Smooth muscle cell (in vitro differentiated cells): Measurements from ENCODE around the gene NFE2. TPM values are rescaled to one million over a fixed set of nuclear protein-coding genes. Genes with fewer than 3 reads are reported as not detected.
"Not testable (repeated sequence)": the region's sequence is repeated elsewhere in the genome, so short reads cannot be mapped to it uniquely, and the experiment has no call there.

ENCODE experiments used
- DNase-seq: peaks from one replicate; lab custom pipeline; 2025; ENCODE audit not compliant: unreplicated experiment; lab: John Stamatoyannopoulos, UW
- H2AFZ ChIP-seq: fragments of 200-600 bp; sonication (generic); 2 replicates; pipeline ENCODE4 v1.6.0; 2016; ENCODE audit warnings: antibody characterized with exemption, low read depth, mild to moderate bottlenecking
- H3F3A ChIP-seq: fragments of 200-600 bp; sonication (generic); 2 replicates; pipeline ENCODE4 v1.6.0; 2017; ENCODE audit warnings: antibody characterized with exemption, low read depth
- H3K27ac ChIP-seq: fragments of 200-600 bp; sonication (generic); 2 replicates; pipeline ENCODE4 v1.5.1; 2016; ENCODE audit warnings: low read depth, mild to moderate bottlenecking
- H3K27me3 ChIP-seq: fragments of 200-600 bp; sonication (generic); 2 replicates; pipeline ENCODE4 v1.6.1; 2016; ENCODE audit warnings: low read depth, mild to moderate bottlenecking
- H3K36me3 ChIP-seq: fragments of 200-600 bp; sonication (generic); 2 replicates; pipeline ENCODE4 v1.5.1; 2016; ENCODE audit warnings: low read depth
- H3K4me1 ChIP-seq: fragments of 200-600 bp; sonication (generic); 2 replicates; pipeline ENCODE4 v1.5.1; 2016; ENCODE audit warnings: low read depth
- H3K4me2 ChIP-seq: fragments of 200-600 bp; sonication (generic); 2 replicates; pipeline ENCODE4 v1.6.0; 2016; ENCODE audit warnings: mild to moderate bottlenecking
- H3K4me3 ChIP-seq: fragments of 200-600 bp; sonication (generic); 2 replicates; pipeline ENCODE4 v1.5.1; 2016; ENCODE audit warnings: mild to moderate bottlenecking
- H3K79me2 ChIP-seq: fragments of 200-600 bp; sonication (generic); 2 replicates; pipeline ENCODE4 v1.6.0; 2016; ENCODE audit warnings: low read depth, mild to moderate bottlenecking
- H3K9ac ChIP-seq: fragments of 200-600 bp; sonication (generic); 2 replicates; pipeline ENCODE4 v1.6.0; 2016; ENCODE audit warnings: low read depth
- H3K9me3 ChIP-seq: fragments of 200-600 bp; sonication (generic); replicated peaks from 2 replicates; pipeline ENCODE4 v1.5.1; 2016; ENCODE audit warnings: low read depth
- H4K20me1 ChIP-seq: fragments of 200-600 bp; sonication (generic); 2 replicates; pipeline ENCODE4 v1.6.0; 2016; ENCODE audit warnings: low read depth
- CTCF ChIP-seq: fragments of 200-600 bp; sonication (generic); IDR thresholded peaks from 2 replicates; pipeline ENCODE4 v1.5.1; 2017; ENCODE audit warnings: borderline replicate concordance, mild to moderate bottlenecking, antibody characterized with exemption; ENCODE audit not compliant: insufficient read depth, poor library complexity, severe bottlenecking
- WGBS: methylation state at CpG from one replicate; pipeline ENCODE4 v1.1.7; 2016; ENCODE audit warnings: low lambda C conversion rate; 5-methylcytosine and 5-hydroxymethylcytosine counted together
- polyA plus RNA-seq: library from polyadenylated mRNA; unstranded; fragments of >200 nt; fragmentation: Nextera tagmentation; extraction: Ambion mirVana; gene quantifications from 2 replicates; pipeline ENCODE4 v1.2.1, GENCODE V29; 2016
- total RNA-seq: library from RNA; depleted of rRNA; stranded (reverse); fragments of >200 nt; gene quantifications from 2 replicates; pipeline ENCODE4 v1.2.3, GENCODE V29; 2014

The NFE2 gene
- total and polyA plus RNA-seq, 2 experiments from 2014 or later: 0.13 to 0.24 TPM

GRCh38 chr12:54287261-54288157 is 13.3 kb downstream of the NFE2 start:
- WGBS: 80% methylated on average over 8 of the region's 8 CpGs
- H3K4me2 ChIP-seq: no peak overlapping the region
- TF ChIP-seq CTCF: no peak

GRCh38 chr12:54286042-54287030 is 14.5 kb downstream of the NFE2 start:
- no peak overlapping the region for H3K4me3 ChIP-seq
- H3K79me2 ChIP-seq: peaks cover 30% of the 10 kb centered on the region
- H3K27me3 ChIP-seq: no peaks in the 10 kb centered on the region
- H3K27ac ChIP-seq: peak overlapping the region; percentile 40
- WGBS: 68% methylated on average over 12 of the region's 12 CpGs
- H2AFZ ChIP-seq: no peak overlapping the region
- peaks cover 21% of the 10 kb centered on the region for H3K36me3 ChIP-seq
- peaks cover 74% of the 10 kb centered on the region for H4K20me1 ChIP-seq
- H3K9me3 ChIP-seq: no peaks in the 10 kb centered on the region
- DNase-seq: no peak
- H3K4me1 ChIP-seq: peaks cover 23% of the 10 kb centered on the region
- peaks cover 63% of the 10 kb centered on the region for H3F3A ChIP-seq
- H3K9ac ChIP-seq: no peak overlapping the region
- H3K4me2 ChIP-seq: peak overlapping the region; percentile 40
- no peak for TF ChIP-seq CTCF

More at GRCh38 chr12:54287261-54288157, 13.3 kb downstream of the NFE2 start:
- Histone ChIP-seq H3K27ac (peak overlapping the region; percentile 40), H4K20me1 (peaks cover 62% of the 10 kb centered on the region), H3K27me3 (no peaks in the 10 kb centered on the region), H3K9ac (no peak overlapping the region), H3F3A (peaks cover 60% of the 10 kb centered on the region), H3K36me3 (peaks cover 17% of the 10 kb centered on the region), H2AFZ (no peak overlapping the region), H3K79me2 (peaks cover 19% of the 10 kb centered on the region), H3K9me3 (no peaks in the 10 kb centered on the region), H3K4me1 (peaks cover 19% of the 10 kb centered on the region), H3K4me3 (no peak overlapping the region)
- no peak for DNase-seq

GRCh38 chr12:54285150-54286041 is 15.4 kb downstream of the NFE2 start:
- Histone ChIP-seq H3K4me3 (peak overlapping the region; percentile 19), H3K9me3 (no peaks in the 10 kb centered on the region), H3F3A (peaks cover 63% of the 10 kb centered on the region), H3K27me3 (no peaks in the 10 kb centered on the region), H3K27ac (peak overlapping the region; percentile 34), H3K36me3 (peaks cover 21% of the 10 kb centered on the region), H4K20me1 (peaks cover 80% of the 10 kb centered on the region), H3K4me1 (peaks cover 23% of the 10 kb centered on the region), H2AFZ (no peak overlapping the region), H3K4me2 (peak overlapping the region; percentile 40), H3K79me2 (peaks cover 38% of the 10 kb centered on the region), H3K9ac (no peak overlapping the region)
- DNase-seq: no peak
- TF ChIP-seq CTCF: peak; percentile 30
- WGBS: 88% methylated on average over 5 of the region's 5 CpGs

- Histone ChIP-seq H3K4me3 (peak overlapping the region; percentile 74), H3K4me2 (peak overlapping the region; percentile 96), H3K4me1 (peaks cover 23% of the 10 kb centered on the region), H3K27ac (peak overlapping the region; percentile 88), H3K79me2 (peaks cover 38% of the 10 kb centered on the region), H4K20me1 (peaks cover 80% of the 10 kb centered on the region), H3K36me3 (peaks cover 21% of the 10 kb centered on the region), H3F3A (peaks cover 60% of the 10 kb centered on the region), H3K9ac (peak overlapping the region; percentile 24)
- 69% methylated on average over 2 of the region's 2 CpGs for WGBS
- H3K27me3 ChIP-seq, DNase-seq, H2AFZ ChIP-seq, H3K9me3 ChIP-seq: not testable (repeated sequence)
Observed at GRCh38 chr12:54284070-54284780, 16.6 kb downstream of the NFE2 start.
